AG08395 (cell line): ENCODE data around the gene OR10X1.

Experiments used
- DNase-seq: peaks from one replicate; pipeline ENCODE4 v3.0.0; 2012; ENCODE audit warnings: mixed read lengths, low spot score

Gene OR10X1

GRCh38 chr1:158579733-158580132 lies at the start of gene OR10X1:
TSS of gene OR10X1 (minus strand) at chr1:158579899. CDS start at chr1:158579899, 0 bp downstream.
- DNase-seq = no peak

- DNase-seq = no peak
These were observed 34.1 kb upstream of the OR10X1 start for GRCh38 chr1:158613764-158614163.

- no peak for DNase-seq
These were observed 32.2 kb upstream of the OR10X1 start for GRCh38 chr1:158611916-158612315.

- no peak for DNase-seq
These were observed 27.6 kb upstream of the OR10X1 start for GRCh38 chr1:158607296-158607695.

- DNase-seq = no peak
These were observed 25.3 kb upstream of the OR10X1 start, which contains the start of gene OR10Z1 for GRCh38 chr1:158604968-158605367. TSS of gene OR10Z1 (plus strand) at chr1:158605268. CDS start at chr1:158606439, 1,171 bp downstream.

- DNase-seq = no peak
These were observed 21.0 kb upstream of the OR10X1 start for GRCh38 chr1:158600735-158601134.

- no peak for DNase-seq
These were observed 7.2 kb upstream of the OR10X1 start for GRCh38 chr1:158586942-158587341.

- no peak for DNase-seq
These were observed 4.3 kb upstream of the OR10X1 start for GRCh38 chr1:158583962-158584361.

GRCh38 chr1:158577561-158577960 lies 2.1 kb downstream of the OR10X1 start:
- DNase-seq = no peak

- no peak for DNase-seq
These were observed 7.5 kb downstream of the OR10X1 start for GRCh38 chr1:158572226-158572625.

GRCh38 chr1:158570480-158570879 lies 9.2 kb downstream of the OR10X1 start, which contains the start of gene OR6P1:
TSS of gene OR6P1 (minus strand) at chr1:158570580. CDS start at chr1:158563604, 6,976 bp downstream.
- no peak for DNase-seq

GRCh38 chr1:158564608-158565007 lies 15.1 kb downstream of the OR10X1 start:
- DNase-seq = no peak

GRCh38 chr1:158563853-158564252 lies 15.8 kb downstream of the OR10X1 start:
- DNase-seq = no peak

GRCh38 chr1:158559696-158560095 lies 20.0 kb downstream of the OR10X1 start:
- no peak for DNase-seq

- DNase-seq = no peak
These were observed 25.3 kb downstream of the OR10X1 start, which contains the start of gene OR6Y1 for GRCh38 chr1:158554352-158554751. TSS of gene OR6Y1 (minus strand) at chr1:158554405. CDS start at chr1:158548105, 6,300 bp downstream.

GRCh38 chr1:158552296-158552695 lies 27.4 kb downstream of the OR10X1 start:
- DNase-seq = no peak

GRCh38 chr1:158547533-158547932 lies 32.2 kb downstream of the OR10X1 start:
- DNase-seq = no peak

GRCh38 chr1:158537609-158538008 lies 42.1 kb downstream of the OR10X1 start:
- DNase-seq = no peak

GRCh38 chr1:158534496-158534895 lies 45.2 kb downstream of the OR10X1 start:
- no peak for DNase-seq
